SK-N-SH (cell line): ENCODE measurements around the gene OR51E2. TPM values are rescaled to one million over a fixed set of nuclear protein-coding genes. Genes with fewer than 3 reads are reported as not detected.

Experiments
- CTCF ChIA-PET: fragments of 300-600, 350-600 bp; formaldehyde crosslinking; extraction: SDS; loops from one replicate; lab custom pipeline; 2021; lab: Yijun Ruan, JAX
- POLR2A ChIA-PET: fragments of 350-600 bp; sonication (Branson Sonifier 250); formaldehyde crosslinking; extraction: SDS; loops from one replicate; lab custom pipeline; 2020; ENCODE audit warnings: antibody characterized with exemption, inconsistent platforms; lab: Yijun Ruan, JAX
- DNase-seq: peaks from one replicate; pipeline ENCODE4 v3.0.0; 2012
- H2AFZ ChIP-seq: fragments of 200-600 bp; sonication (generic); 2 replicates; pipeline ENCODE4 v1.8.1; 2016; ENCODE audit warnings: antibody characterized with exemption, mild to moderate bottlenecking, low read depth
- H3F3A ChIP-seq: fragments of 200-600 bp; sonication (generic); replicated peaks from 2 replicates; pipeline ENCODE3; 2016; ENCODE audit warnings: antibody characterized with exemption, mild to moderate bottlenecking; ENCODE audit not compliant: insufficient read depth
- H3K27ac ChIP-seq, 2 experiments: fragments of 200-500 bp in 1 of 2; fragments of 200-600 bp in 1 of 2; sonication (Bioruptor generic) in 1 of 2; sonication (generic), shearing (Covaris generic) in 1 of 2; 2 replicates each; pipeline versions ENCODE4 v1.5.1 to v1.6.1; 2014 to 2016; ENCODE audit warnings: low read depth in 2 of 2, inconsistent platforms in 1 of 2, low read length in 1 of 2, mild to moderate bottlenecking in 1 of 2, mixed read lengths in 1 of 2
- H3K27me3 ChIP-seq: fragments of 200-600 bp; sonication (generic), shearing (Covaris generic); 2 replicates; pipeline ENCODE4 v1.6.1; 2016; ENCODE audit warnings: mixed run types; ENCODE audit not compliant: insufficient read depth
- H3K36me3 ChIP-seq, 2 experiments: fragments of 200-500 bp in 1 of 2; fragments of 200-600 bp in 1 of 2; sonication (Bioruptor generic) in 1 of 2; sonication (generic) in 1 of 2; replicated peaks in 1 of 2; 2 replicates each; pipeline versions ENCODE3 to v1.5.1; 2014 to 2016; ENCODE audit warnings: low read length in 1 of 2, mild to moderate bottlenecking in 1 of 2; ENCODE audit not compliant: insufficient read depth in 2 of 2, control insufficient read depth in 1 of 2
- H3K4me1 ChIP-seq, 2 experiments: fragments of 200-500 bp in 1 of 2; fragments of 200-600 bp in 1 of 2; sonication (Bioruptor generic) in 1 of 2; sonication (generic), shearing (Covaris generic) in 1 of 2; 2 replicates each; pipeline versions ENCODE4 v1.5.1 to v1.6.1; 2014 to 2016; ENCODE audit warnings: low read depth in 1 of 2, low read length in 1 of 2, mixed run types in 1 of 2; ENCODE audit not compliant: insufficient read depth in 2 of 2, control insufficient read depth in 1 of 2
- H3K4me2 ChIP-seq: fragments of 200-600 bp; sonication (generic), shearing (Covaris generic); 2 replicates; pipeline ENCODE4 v1.6.1; 2017; ENCODE audit warnings: mixed run types
- H3K4me3 ChIP-seq, 2 experiments: fragments of 200-500 bp in 1 of 2; fragments of 200-600 bp in 1 of 2; sonication (Bioruptor generic) in 1 of 2; sonication (generic), shearing (Covaris generic) in 1 of 2; 2 replicates each; pipeline versions ENCODE4 v1.5.1 to v1.8.1; 2014 to 2016; ENCODE audit warnings: low read depth in 2 of 2, inconsistent platforms in 1 of 2, low read length in 1 of 2, mild to moderate bottlenecking in 1 of 2, mixed read lengths in 1 of 2, moderate library complexity in 1 of 2
- H3K79me2 ChIP-seq: fragments of 200-600 bp; sonication (generic); 2 replicates; pipeline ENCODE4 v1.8.1; 2017; ENCODE audit warnings: mild to moderate bottlenecking; ENCODE audit not compliant: insufficient read depth
- H3K9ac ChIP-seq: fragments of 200-600 bp; sonication (generic); 2 replicates; pipeline ENCODE4 v1.6.1; 2017; ENCODE audit warnings: mixed run types
- H3K9me2 ChIP-seq: fragments of 200-600 bp; sonication (generic); 2 replicates; pipeline ENCODE4 v1.6.1; 2017; ENCODE audit warnings: mixed run types
- H3K9me3 ChIP-seq: fragments of 200-600 bp; sonication (generic); 2 replicates; pipeline ENCODE4 v1.6.1; 2017; ENCODE audit warnings: mixed run types, mild to moderate bottlenecking, moderate library complexity
- H4K20me1 ChIP-seq: fragments of 200-600 bp; sonication (generic); 2 replicates; pipeline ENCODE4 v1.6.1; 2017; ENCODE audit warnings: mild to moderate bottlenecking, mixed run types; ENCODE audit not compliant: insufficient read depth
- CHD2 ChIP-seq: fragments of 150-350 bp; IDR thresholded peaks from 2 replicates; pipeline ENCODE4 v1.6.1; 2018; ENCODE audit warnings: low read length; ENCODE audit not compliant: partially characterized antibody
- EZH2phosphoT487 ChIP-seq: fragments of 200-600 bp; sonication (generic); IDR thresholded peaks from 2 replicates; pipeline ENCODE4 v1.6.1; 2017; ENCODE audit warnings: low read depth, mixed run types, mild to moderate bottlenecking, antibody characterized with exemption, moderate library complexity, borderline replicate concordance
- FOSL2 ChIP-seq: IDR thresholded peaks from 2 replicates; pipeline ENCODE4 v1.4.0; 2012; ENCODE audit warnings: low read depth, mild to moderate bottlenecking, moderate library complexity, borderline replicate concordance
- FOXJ3 ChIP-seq: sonication (generic); formaldehyde crosslinking; IDR thresholded peaks from 2 replicates; pipeline ENCODE4 v1.5.1; 2020; ENCODE audit warnings: mild to moderate bottlenecking, missing genetic modification reagents
- FOXM1 ChIP-seq: IDR thresholded peaks from 2 replicates; pipeline ENCODE4 v1.4.0; 2012; ENCODE audit warnings: low read depth, mild to moderate bottlenecking
- IRF3 ChIP-seq: fragments of 150-350 bp; IDR thresholded peaks from 2 replicates; pipeline ENCODE4 v1.6.1; 2016; ENCODE audit warnings: mild to moderate bottlenecking, low read depth, low read length
- JUND ChIP-seq: IDR thresholded peaks from 2 replicates; pipeline ENCODE4 v1.4.0; 2012
- MXI1 ChIP-seq: IDR thresholded peaks from 2 replicates; pipeline ENCODE4 v1.6.1; 2012; ENCODE audit warnings: mild to moderate bottlenecking, low read depth, low read length, improper control_type of control experiment
- NRF1 ChIP-seq: IDR thresholded peaks from 2 replicates; pipeline ENCODE4 v1.6.1; 2012; ENCODE audit warnings: low read depth, mild to moderate bottlenecking, low read length
- RAD21 ChIP-seq: IDR thresholded peaks from 2 replicates; pipeline ENCODE4 v1.6.1; 2012; ENCODE audit warnings: mild to moderate bottlenecking, low read length
- REST ChIP-seq: IDR thresholded peaks from 2 replicates; pipeline ENCODE4 v1.6.1; 2012; ENCODE audit warnings: mild to moderate bottlenecking, low read depth, low read length, moderate library complexity
- TAF1 ChIP-seq: IDR thresholded peaks from 2 replicates; pipeline ENCODE4 v1.6.1; 2012; ENCODE audit warnings: low read depth, mild to moderate bottlenecking, low read length, moderate library complexity, borderline replicate concordance
- TCF12 ChIP-seq: IDR thresholded peaks from 2 replicates; pipeline ENCODE4 v1.4.0; 2012
- TEAD4 ChIP-seq: IDR thresholded peaks from 2 replicates; pipeline ENCODE4 v1.4.0; 2012; ENCODE audit warnings: mild to moderate bottlenecking, borderline replicate concordance; ENCODE audit not compliant: insufficient read depth
- USF1 ChIP-seq: IDR thresholded peaks from 2 replicates; pipeline ENCODE4 v1.4.0; 2012; ENCODE audit warnings: low read depth, borderline replicate concordance
- USF2 ChIP-seq: fragments of 150-350 bp; IDR thresholded peaks from 2 replicates; pipeline ENCODE4 v1.6.1; 2017; ENCODE audit warnings: antibody characterized with exemption, low read length, low read depth, borderline replicate concordance
- YY1 ChIP-seq: IDR thresholded peaks from 2 replicates; pipeline ENCODE4 v1.4.0; 2012; ENCODE audit warnings: low read depth, mild to moderate bottlenecking
- ZBTB33 ChIP-seq: IDR thresholded peaks from 2 replicates; pipeline ENCODE4 v1.4.0; 2012; ENCODE audit warnings: low read depth, borderline replicate concordance
- WGBS: methylation state at CpG from one replicate; pipeline ENCODE4 v1.1.6; 2017; ENCODE audit warnings: low lambda C conversion rate; 5-methylcytosine and 5-hydroxymethylcytosine counted together
- polyA plus RNA-seq, 3 experiments: library from polyadenylated mRNA; depleted of rRNA; stranded (reverse); fragments of >200 nt; gene quantifications; 2 replicates each; pipeline ENCODE4 v1.2.3, GENCODE V29; 2012

OR51E2 gene
- polyA plus RNA-seq, 1 of the 3 experiments (the other 2 are of a cell fraction) = not detected

GRCh38 chr11:4699697-4700435 lies 2.2 kb upstream of the OR51E2 start:
- no peaks in the 10 kb centered on the region for H3K79me2 ChIP-seq
- no peak for DNase-seq
- H3K4me3 ChIP-seq = no peak overlapping the region
- H2AFZ ChIP-seq = no peak overlapping the region
- no peaks in the 10 kb centered on the region for H3F3A ChIP-seq
- no peak for TF ChIP-seq EZH2phosphoT487
- no peak for TF ChIP-seq CHD2
- no peak for TF ChIP-seq YY1
- TF ChIP-seq TEAD4 = no peak
- no peak for TF ChIP-seq USF1
- no peak for TF ChIP-seq RAD21
- no peak for TF ChIP-seq FOXM1
- no peak for TF ChIP-seq FOXJ3 (CRISPR knock-in tag)
- no peak for TF ChIP-seq USF2
- TF ChIP-seq MXI1 = no peak
- no peak for TF ChIP-seq REST
- TF ChIP-seq ZBTB33 = no peak
- TF ChIP-seq TAF1 = no peak
- no peak for TF ChIP-seq FOSL2
- no peak for TF ChIP-seq TCF12
- no peak for TF ChIP-seq JUND
- TF ChIP-seq NRF1 = no peak
- TF ChIP-seq IRF3 = no peak
- H3K27me3 ChIP-seq = no peaks in the 10 kb centered on the region; the same call in 1 of the 2 replicates
- H3K27ac ChIP-seq = no peak overlapping the region
- no peaks in the 10 kb centered on the region for H4K20me1 ChIP-seq
- 2% methylated on average over 3 of the region's 3 CpGs for WGBS
- H3K4me1 ChIP-seq = no peaks in the 10 kb centered on the region
- no peaks in the 10 kb centered on the region for H3K9me2 ChIP-seq
- H3K4me2 ChIP-seq = no peak overlapping the region
- H3K9ac ChIP-seq = no peak overlapping the region
- no peaks in the 10 kb centered on the region for H3K9me3 ChIP-seq
- no peaks in the 10 kb centered on the region for H3K36me3 ChIP-seq
- CTCF ChIA-PET = no interaction called here
- POLR2A ChIA-PET = no interaction called here
